ENCODE measurements around the gene PRMT6.

PRMT6 gene

DNA sequence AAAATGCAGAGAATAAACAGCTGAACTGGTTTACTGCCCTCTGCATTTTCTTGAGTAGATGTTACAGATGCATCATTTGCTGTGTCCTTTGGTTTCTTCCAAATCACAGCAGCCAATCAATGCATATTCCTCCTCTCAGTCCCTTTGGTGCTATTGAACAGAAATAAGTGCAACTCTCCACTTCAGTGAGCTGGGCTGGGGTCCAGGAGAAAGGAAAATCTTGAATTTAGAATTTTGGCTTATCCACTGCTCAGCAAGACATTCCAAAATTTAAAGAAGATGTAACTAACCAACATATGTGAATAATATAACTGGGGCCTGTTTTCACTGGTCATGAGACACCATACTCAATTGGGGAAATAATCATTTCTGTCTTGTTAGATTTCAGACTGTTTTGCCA is 39.2 kb downstream of the PRMT6 start:
- no peak for DNase-seq

DNA sequence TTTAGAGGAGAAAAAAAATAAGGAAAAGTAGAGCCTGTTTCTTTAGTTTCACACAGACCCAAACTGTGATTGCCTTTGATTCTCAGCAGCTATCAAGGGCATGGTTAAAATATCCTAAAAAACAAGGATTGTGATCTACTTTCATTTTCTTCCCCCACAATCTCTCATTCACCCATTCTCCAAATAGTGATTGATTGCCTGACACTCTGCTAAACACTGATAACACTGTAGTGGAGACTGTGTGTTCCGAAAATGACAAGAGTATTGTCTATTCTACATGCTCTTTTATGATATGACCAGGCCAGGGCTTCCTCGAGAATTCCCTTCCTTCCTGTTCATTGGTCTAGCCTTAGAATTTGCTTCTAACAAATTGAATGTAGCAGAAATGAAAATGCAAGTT is 40.2 kb downstream of the PRMT6 start:
- DNase-seq = no peak

DNA sequence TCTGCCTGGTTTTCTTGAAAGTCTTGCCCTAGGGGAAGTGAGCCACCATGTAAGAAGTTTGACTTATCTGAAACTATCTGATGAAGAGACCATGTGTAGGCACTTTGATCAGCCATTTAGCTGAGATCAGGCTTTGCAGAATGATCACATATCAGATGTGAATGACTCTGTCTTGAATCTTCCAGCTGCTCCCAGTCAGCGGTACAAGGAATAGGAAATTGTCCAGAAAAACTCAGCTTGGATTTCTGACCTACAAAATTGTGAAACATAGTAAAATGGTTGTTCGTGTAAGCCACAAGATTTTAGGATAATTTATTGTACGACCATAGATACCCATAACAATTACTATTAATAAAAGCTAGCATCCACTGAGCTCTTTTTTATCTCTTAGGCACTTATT is 42.5 kb downstream of the PRMT6 start:
- no peak for DNase-seq

DNA sequence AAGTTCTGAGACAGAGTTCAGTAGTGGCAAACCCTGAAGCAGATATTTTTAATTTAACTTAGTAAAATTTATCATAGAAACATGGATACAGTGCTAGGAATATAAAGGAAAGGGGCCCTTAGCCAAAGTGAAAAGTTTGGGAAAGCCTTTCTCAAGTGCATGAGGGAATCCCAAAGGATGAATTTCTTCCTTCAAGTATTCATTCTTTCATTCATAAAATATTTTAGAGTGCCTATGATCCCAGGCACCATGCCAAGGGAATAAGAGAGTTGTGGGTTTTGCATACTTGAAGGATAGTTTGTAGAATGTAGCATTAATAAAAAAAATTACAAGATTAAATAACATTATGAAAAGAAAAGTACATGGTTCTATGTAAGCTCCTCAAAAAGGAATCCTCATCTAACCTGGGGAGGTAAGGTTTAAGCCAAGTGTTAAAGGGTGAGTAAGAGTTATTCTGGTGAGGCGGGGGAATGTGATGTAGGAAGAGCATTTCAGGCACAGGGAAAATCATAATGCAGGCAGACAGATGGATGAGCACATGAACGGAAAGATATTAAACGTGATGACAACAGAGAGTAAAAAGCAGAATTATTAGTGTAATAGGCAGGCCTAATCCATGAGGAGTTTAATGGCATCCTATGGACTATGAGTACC is 44.0 kb downstream of the PRMT6 start:
- DNase-seq = no peak

DNA sequence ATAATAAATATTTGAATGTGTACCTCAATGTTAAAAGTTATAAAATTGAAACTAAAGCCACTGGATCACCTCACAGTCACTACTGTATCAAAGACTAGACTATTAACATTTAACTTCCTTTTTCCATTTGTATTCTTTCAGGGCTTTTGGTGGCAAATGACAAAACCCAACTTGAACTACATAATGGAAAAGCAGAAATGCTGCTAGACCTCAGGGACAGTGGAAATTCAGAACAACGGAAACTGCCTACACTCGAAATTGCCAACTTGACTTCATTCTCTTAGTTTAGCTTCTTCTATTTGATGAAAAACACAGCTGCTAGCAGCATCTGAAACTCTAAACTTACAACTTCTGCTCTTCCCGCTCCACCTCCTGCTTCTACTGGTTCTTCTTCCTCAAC is 49.4 kb downstream of the PRMT6 start:
- no peak for DNase-seq
